Neural cell (in vitro differentiated cells): Measurements from ENCODE around the gene GCNA. TPM values are rescaled to one million over a fixed set of nuclear protein-coding genes. Genes with fewer than 3 reads are reported as not detected.
A peak's percentile ranks its signal among the peaks of the same experiment; 100 is the strongest.

ENCODE experiments used
- H2AFZ ChIP-seq: fragments of 200-600, 300-800 bp; sonication (generic), shearing (Covaris generic); 2 replicates; pipeline ENCODE4 v1.6.0; 2014; ENCODE audit warnings: low read depth, mild to moderate bottlenecking, antibody characterized with exemption, low read length, moderate library complexity
- H3F3A ChIP-seq: fragments of 200-600 bp; shearing (Covaris generic); 2 replicates; pipeline ENCODE4 v1.6.1; 2016; ENCODE audit warnings: mild to moderate bottlenecking, moderate library complexity, mixed read lengths, antibody characterized with exemption, low read length; ENCODE audit not compliant: insufficient read depth, poor library complexity, severe bottlenecking
- H3K27ac ChIP-seq: fragments of 200-600, 300-800 bp; sonication (generic), shearing (Covaris generic); 2 replicates; pipeline ENCODE4 v1.5.1; 2014; ENCODE audit warnings: mild to moderate bottlenecking, low read length, moderate library complexity
- H3K27me3 ChIP-seq: fragments of 300-800, 200-600 bp; sonication (generic), shearing (Covaris generic); 2 replicates; pipeline ENCODE4 v1.6.0; 2014; ENCODE audit warnings: mild to moderate bottlenecking, low read depth, low read length, moderate library complexity; ENCODE audit not compliant: insufficient read depth
- H3K36me3 ChIP-seq: fragments of 300-800, 200-600 bp; sonication (generic), shearing (Covaris generic); 2 replicates; pipeline ENCODE4 v1.5.1; 2014; ENCODE audit warnings: mild to moderate bottlenecking, antibody characterized with exemption, low read length, moderate library complexity; ENCODE audit not compliant: insufficient read depth
- H3K4me2 ChIP-seq: fragments of 300-800, 200-600 bp; sonication (generic), shearing (Covaris generic); 2 replicates; pipeline ENCODE4 v1.6.0; 2014; ENCODE audit warnings: mild to moderate bottlenecking, low read length
- H3K4me3 ChIP-seq: fragments of 300-800, 200-600 bp; sonication (generic), shearing (Covaris generic); 2 replicates; pipeline ENCODE4 v1.5.1; 2014; ENCODE audit warnings: mild to moderate bottlenecking, low read length, moderate library complexity
- H3K79me2 ChIP-seq: fragments of 200-600 bp; shearing (Covaris generic); replicated peaks from 2 replicates; pipeline ENCODE4 v1.6.0; 2014; ENCODE audit warnings: mild to moderate bottlenecking, low read length, moderate library complexity; ENCODE audit not compliant: insufficient read depth
- H3K9ac ChIP-seq: fragments of 300-800, 200-600 bp; sonication (generic), shearing (Covaris generic); 2 replicates; pipeline ENCODE4 v1.6.1; 2016; ENCODE audit warnings: mild to moderate bottlenecking, low read length, mixed read lengths
- H3K9me2 ChIP-seq: fragments of 200-600 bp; shearing (Covaris generic); 2 replicates; pipeline ENCODE4 v1.6.1; 2016; ENCODE audit warnings: mild to moderate bottlenecking, low read length, mixed read lengths; ENCODE audit not compliant: insufficient read depth
- H3K9me3 ChIP-seq: fragments of 200-600, 300-800 bp; sonication (generic), shearing (Covaris generic); 2 replicates; pipeline ENCODE4 v1.6.1; 2016; ENCODE audit warnings: mild to moderate bottlenecking, mixed run types, low read length, moderate library complexity, mixed read lengths
- H4K20me1 ChIP-seq: fragments of 200-600 bp; shearing (Covaris generic); 2 replicates; pipeline ENCODE4 v1.6.1; 2016; ENCODE audit warnings: mild to moderate bottlenecking, mixed run types; ENCODE audit not compliant: insufficient read depth
- CTCF ChIP-seq: fragments of 450-650 bp; IDR thresholded peaks from 2 replicates; pipeline ENCODE4 v1.5.1; 2014; ENCODE audit warnings: antibody characterized with exemption, mild to moderate bottlenecking, moderate library complexity; ENCODE audit not compliant: poor library complexity, severe bottlenecking
- EP300 ChIP-seq: fragments of 450-650 bp; conservative IDR thresholded peaks from 2 replicates; pipeline ENCODE4 v1.6.1; 2014; ENCODE audit warnings: antibody characterized with exemption, mild to moderate bottlenecking, moderate library complexity; ENCODE audit not compliant: poor library complexity, severe bottlenecking
- EZH2 ChIP-seq: fragments of 200-600, 300-800 bp; shearing (Covaris generic), sonication (generic); IDR thresholded peaks from 2 replicates; pipeline ENCODE4 v1.6.1; 2014; ENCODE audit warnings: antibody characterized with exemption, low read length, borderline replicate concordance, mild to moderate bottlenecking; ENCODE audit not compliant: insufficient read depth, poor library complexity, severe bottlenecking
- MXI1 ChIP-seq: fragments of 450-650 bp; conservative IDR thresholded peaks from 2 replicates; pipeline ENCODE4 v1.6.1; 2014; ENCODE audit warnings: antibody characterized with exemption, mild to moderate bottlenecking; ENCODE audit not compliant: poor library complexity, severe bottlenecking
- POLR2AphosphoS5 ChIP-seq: IDR thresholded peaks from 2 replicates; pipeline ENCODE4 v1.6.1; 2012
- RAD21 ChIP-seq: fragments of 450-650 bp; conservative IDR thresholded peaks from 2 replicates; pipeline ENCODE4 v1.6.1; 2014; ENCODE audit warnings: antibody characterized with exemption, mild to moderate bottlenecking, moderate library complexity
- SMC3 ChIP-seq: fragments of 450-650 bp; conservative IDR thresholded peaks from 2 replicates; pipeline ENCODE4 v1.6.1; 2014; ENCODE audit warnings: antibody characterized with exemption, mild to moderate bottlenecking, moderate library complexity; ENCODE audit not compliant: poor library complexity
- TAF1 ChIP-seq: IDR thresholded peaks from 2 replicates; pipeline ENCODE4 v1.6.1; 2012; ENCODE audit warnings: low read depth
- polyA minus RNA-seq: library from RNA; depleted of rRNA, polyadenylated mRNA; stranded (reverse); fragments of >200 nt; gene quantifications from 2 replicates; pipeline ENCODE4 v1.2.3, GENCODE V29; 2014
- polyA plus RNA-seq: library from polyadenylated mRNA; depleted of rRNA; stranded (reverse); fragments of >200 nt; gene quantifications from 2 replicates; pipeline ENCODE4 v1.2.3, GENCODE V29; 2014
- TF ChIP-seq, protein P1 (sequence below): IDR thresholded peaks from 2 replicates; pipeline ENCODE4 v1.6.1; 2012; ENCODE audit warnings: borderline replicate concordance

GCNA gene
- 11.0 and 14.6 TPM in 2 replicates for polyA plus RNA-seq
- 3.9 and 6.8 TPM in 2 replicates for polyA minus RNA-seq

- Histone ChIP-seq H3K9me2 (no peaks in the 10 kb centered on the region), H3K36me3 (no peaks in the 10 kb centered on the region), H3K4me3 (no peak within 1 kb of the TSS), H3K9ac (no peak within 1 kb of the TSS), H4K20me1 (no peaks in the 10 kb centered on the region), H3F3A (no peaks in the 10 kb centered on the region), H2AFZ (no peak within 1 kb of the TSS), H3K27me3 (no peaks in the 10 kb centered on the region), H3K79me2 (no peaks in the 10 kb centered on the region), H3K4me2 (no peak within 1 kb of the TSS), H3K9me3 (no peaks in the 10 kb centered on the region), H3K27ac (no peak within 1 kb of the TSS)
- TF ChIP-seq EP300 (no peak), CTCF (no peak), MXI1 (no peak), SMC3 (no peak), EZH2 (no peak), TAF1 (no peak), RAD21 (no peak)
- TF ChIP-seq, protein P1, sequence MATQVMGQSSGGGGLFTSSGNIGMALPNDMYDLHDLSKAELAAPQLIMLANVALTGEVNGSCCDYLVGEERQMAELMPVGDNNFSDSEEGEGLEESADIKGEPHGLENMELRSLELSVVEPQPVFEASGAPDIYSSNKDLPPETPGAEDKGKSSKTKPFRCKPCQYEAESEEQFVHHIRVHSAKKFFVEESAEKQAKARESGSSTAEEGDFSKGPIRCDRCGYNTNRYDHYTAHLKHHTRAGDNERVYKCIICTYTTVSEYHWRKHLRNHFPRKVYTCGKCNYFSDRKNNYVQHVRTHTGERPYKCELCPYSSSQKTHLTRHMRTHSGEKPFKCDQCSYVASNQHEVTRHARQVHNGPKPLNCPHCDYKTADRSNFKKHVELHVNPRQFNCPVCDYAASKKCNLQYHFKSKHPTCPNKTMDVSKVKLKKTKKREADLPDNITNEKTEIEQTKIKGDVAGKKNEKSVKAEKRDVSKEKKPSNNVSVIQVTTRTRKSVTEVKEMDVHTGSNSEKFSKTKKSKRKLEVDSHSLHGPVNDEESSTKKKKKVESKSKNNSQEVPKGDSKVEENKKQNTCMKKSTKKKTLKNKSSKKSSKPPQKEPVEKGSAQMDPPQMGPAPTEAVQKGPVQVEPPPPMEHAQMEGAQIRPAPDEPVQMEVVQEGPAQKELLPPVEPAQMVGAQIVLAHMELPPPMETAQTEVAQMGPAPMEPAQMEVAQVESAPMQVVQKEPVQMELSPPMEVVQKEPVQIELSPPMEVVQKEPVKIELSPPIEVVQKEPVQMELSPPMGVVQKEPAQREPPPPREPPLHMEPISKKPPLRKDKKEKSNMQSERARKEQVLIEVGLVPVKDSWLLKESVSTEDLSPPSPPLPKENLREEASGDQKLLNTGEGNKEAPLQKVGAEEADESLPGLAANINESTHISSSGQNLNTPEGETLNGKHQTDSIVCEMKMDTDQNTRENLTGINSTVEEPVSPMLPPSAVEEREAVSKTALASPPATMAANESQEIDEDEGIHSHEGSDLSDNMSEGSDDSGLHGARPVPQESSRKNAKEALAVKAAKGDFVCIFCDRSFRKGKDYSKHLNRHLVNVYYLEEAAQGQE, result no peak
Measured at GRCh38 chrX:71578253-71579135, at the start of gene GCNA. GCNA (plus strand) TSS chrX:71578437; CDS start chrX:71580822, 2,385 bp downstream.

DNA sequence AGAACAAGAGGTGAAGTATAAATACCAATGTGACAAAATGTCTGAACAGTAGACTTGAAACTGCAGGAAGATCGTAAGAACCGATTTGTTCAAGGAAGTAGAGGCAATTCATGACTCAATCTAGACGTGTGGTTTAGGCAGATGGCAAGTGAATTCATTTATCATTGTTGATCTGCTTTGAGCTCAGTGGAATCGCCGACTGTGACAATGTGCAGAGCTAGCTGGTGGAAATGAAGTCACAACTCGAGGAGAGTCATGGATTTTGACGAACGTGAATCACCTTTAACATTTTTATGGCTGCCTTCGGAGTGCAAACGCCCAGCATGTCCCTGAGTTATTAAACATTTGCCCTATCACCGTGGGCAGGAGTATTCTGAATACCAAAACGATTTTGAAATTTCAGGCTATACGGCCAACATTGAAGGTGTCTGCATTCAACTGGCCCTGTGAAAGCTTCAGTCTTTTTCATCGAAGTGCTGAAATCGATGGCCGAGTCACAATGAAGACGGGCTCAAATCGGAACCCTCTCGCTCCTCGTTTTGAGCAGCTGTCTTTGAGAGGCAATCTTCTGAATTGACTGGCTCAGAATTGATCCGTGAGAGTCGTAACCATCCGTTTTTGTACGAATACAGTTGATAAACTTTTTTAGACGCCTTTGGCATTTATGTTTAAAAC is 46.0 kb upstream of the GCNA start:
- Histone ChIP-seq H3K9me2 (no peaks in the 10 kb centered on the region), H3K27ac (peak overlapping the region; percentile 45), H3K9me3 (no peaks in the 10 kb centered on the region), H3K79me2 (peaks cover 37% of the 10 kb centered on the region), H3K4me3 (peak overlapping the region; percentile 87), H3K27me3 (no peaks in the 10 kb centered on the region), H3K9ac (peak overlapping the region; percentile 31), H3F3A (no peaks in the 10 kb centered on the region), H4K20me1 (no peaks in the 10 kb centered on the region), H2AFZ (peak overlapping the region; percentile 33), H3K36me3 (no peaks in the 10 kb centered on the region), H3K4me2 (peak overlapping the region; percentile 59)
- no peak for TF ChIP-seq SMC3
- no peak for TF ChIP-seq RAD21
- no peak for TF ChIP-seq CTCF
- TF ChIP-seq POLR2AphosphoS5, result no peak
- TF ChIP-seq, protein P1, result no peak
- TF ChIP-seq MXI1, result no peak
- TF ChIP-seq EP300, result no peak
- no peak for TF ChIP-seq EZH2
- no peak for TF ChIP-seq TAF1
